Measurements from ENCODE around the gene FOXK1. TPM values are rescaled to one million over a fixed set of nuclear protein-coding genes. Genes with fewer than 3 reads are reported as not detected.
A peak's percentile ranks its signal among the peaks of the same experiment; 100 is the strongest.

Gene FOXK1
- total RNA-seq, 1 donor from 2014 or later: 33.3 TPM

GRCh38 chr7:4722308-4722707, 40.2 kb downstream of the FOXK1 start:
- no peak for DNase-seq (ENCODE audit: low read depth, low spot score)

GRCh38 chr7:4722960-4723630, 41.0 kb downstream of the FOXK1 start:
- no peak for DNase-seq (ENCODE audit: low read depth, low spot score)

- DNase-seq (ENCODE audit: low read depth, low spot score): no peak
These were observed 42.5 kb downstream of the FOXK1 start for GRCh38 chr7:4724648-4725013.

- peak; percentile 73 for DNase-seq (ENCODE audit: low read depth, low spot score)
These were observed 43.1 kb downstream of the FOXK1 start for GRCh38 chr7:4725014-4725849.

- DNase-seq (ENCODE audit: low read depth, low spot score): no peak
These were observed 43.9 kb downstream of the FOXK1 start for GRCh38 chr7:4725850-4726450.

- no peak for DNase-seq (ENCODE audit: low read depth, low spot score)
These were observed 44.5 kb downstream of the FOXK1 start for GRCh38 chr7:4726566-4726965.

GRCh38 chr7:4727914-4728705, 46.0 kb downstream of the FOXK1 start:
- DNase-seq (ENCODE audit: low read depth, low spot score): no peak

- no peak for DNase-seq (ENCODE audit: low read depth, low spot score)
These were observed 47.2 kb downstream of the FOXK1 start for GRCh38 chr7:4729266-4729665.

- no peak for DNase-seq (ENCODE audit: low read depth, low spot score)
These were observed 48.2 kb downstream of the FOXK1 start for GRCh38 chr7:4730276-4730675.

- DNase-seq (ENCODE audit: low read depth, low spot score): no peak
These were observed 48.9 kb downstream of the FOXK1 start for GRCh38 chr7:4730971-4731370.

- DNase-seq (ENCODE audit: low read depth, low spot score): no peak
These were observed 49.7 kb downstream of the FOXK1 start for GRCh38 chr7:4731803-4732202.

GRCh38 chr7:4733936-4734528, 51.9 kb downstream of the FOXK1 start:
- no peak for DNase-seq (ENCODE audit: low read depth, low spot score)

- DNase-seq (ENCODE audit: low read depth, low spot score): no peak
These were observed 52.7 kb downstream of the FOXK1 start for GRCh38 chr7:4734587-4735345.

GRCh38 chr7:4737300-4737699, 55.2 kb downstream of the FOXK1 start:
- no peak for DNase-seq (ENCODE audit: low read depth, low spot score)

- DNase-seq (ENCODE audit: low read depth, low spot score): peak; percentile 66
These were observed 56.8 kb downstream of the FOXK1 start for GRCh38 chr7:4738711-4739527.

GRCh38 chr7:4739528-4739992, 57.5 kb downstream of the FOXK1 start:
- no peak for DNase-seq (ENCODE audit: low read depth, low spot score)

- no peak for DNase-seq (ENCODE audit: low read depth, low spot score)
These were observed 58.7 kb downstream of the FOXK1 start for GRCh38 chr7:4740796-4741195.

- DNase-seq (ENCODE audit: low read depth, low spot score): no peak
These were observed 60.0 kb downstream of the FOXK1 start for GRCh38 chr7:4742051-4742573.

- DNase-seq (ENCODE audit: low read depth, low spot score): no peak
These were observed 60.8 kb downstream of the FOXK1 start for GRCh38 chr7:4742852-4743251.

Measured in pulmonary artery endothelial cell (primary cell).